GM23338 (cell line): ENCODE data around the gene COX7A1. TPM values are rescaled to one million over a fixed set of nuclear protein-coding genes. Genes with fewer than 3 reads are reported as not detected.

Experiments used
- ATAC-seq: fragments of 200-7000 bp; cut with Tn5 transposase; 3 replicates; pipeline ENCODE4 v1.9.1; 2020
- DNase-seq: peaks from one replicate; pipeline ENCODE4 v3.0.0-alpha.2; 2015; ENCODE audit warnings: low spot score
- H2AFZ ChIP-seq: fragments of 200-600 bp; sonication (generic); 2 replicates; pipeline ENCODE4 v1.8.0; 2016; ENCODE audit warnings: antibody characterized with exemption, mild to moderate bottlenecking, moderate library complexity
- H3F3A ChIP-seq: fragments of 200-600 bp; sonication (generic); replicated peaks from 2 replicates; pipeline ENCODE4 v1.8.0; 2017; ENCODE audit warnings: antibody characterized with exemption, mixed run types, low read depth
- H3K27ac ChIP-seq: fragments of 200-600 bp; sonication (generic); 2 replicates; pipeline ENCODE4 v1.6.1; 2016; ENCODE audit warnings: low read depth
- H3K27me3 ChIP-seq: fragments of 200-600 bp; sonication (generic); 2 replicates; pipeline ENCODE4 v1.8.0; 2016; ENCODE audit warnings: mild to moderate bottlenecking, mixed run types, moderate library complexity; ENCODE audit not compliant: insufficient read depth
- H3K36me3 ChIP-seq: fragments of 200-600 bp; sonication (generic); 2 replicates; pipeline ENCODE4 v1.8.0; 2016; ENCODE audit warnings: mild to moderate bottlenecking; ENCODE audit not compliant: insufficient read depth
- H3K4me1 ChIP-seq: fragments of 200-600 bp; sonication (generic); 2 replicates; pipeline ENCODE4 v1.8.0; 2016; ENCODE audit warnings: mild to moderate bottlenecking, moderate library complexity; ENCODE audit not compliant: insufficient read depth
- H3K4me2 ChIP-seq: fragments of 200-600 bp; sonication (generic); 2 replicates; pipeline ENCODE4 v1.7.1; 2017; ENCODE audit warnings: mixed run types
- H3K4me3 ChIP-seq: fragments of 200-600 bp; sonication (generic); 2 replicates; pipeline ENCODE4 v1.6.1; 2016; ENCODE audit warnings: mixed run types
- H3K79me2 ChIP-seq: fragments of 200-600 bp; sonication (generic); replicated peaks from 2 replicates; pipeline ENCODE4 v1.8.0; 2017; ENCODE audit warnings: mild to moderate bottlenecking; ENCODE audit not compliant: insufficient read depth
- H3K9me2 ChIP-seq: fragments of 200-600 bp; sonication (generic); 2 replicates; pipeline ENCODE4 v1.8.0; 2017; ENCODE audit not compliant: insufficient read depth
- H4K20me1 ChIP-seq: fragments of 200-600 bp; sonication (generic); replicated peaks from 2 replicates; pipeline ENCODE4 v1.8.0; 2017; ENCODE audit warnings: mild to moderate bottlenecking; ENCODE audit not compliant: insufficient read depth
- H3K27ac Mint-ChIP-seq: 2 replicates; pipeline ENCODE4 v1.8.0; 2020; ENCODE audit warnings: inconsistent platforms, mild to moderate bottlenecking, moderate library complexity, mixed read lengths
- H3K27me3 Mint-ChIP-seq: 3 replicates; pipeline ENCODE4 v1.8.0; 2022; ENCODE audit warnings: low read depth, mild to moderate bottlenecking, moderate library complexity, mixed read lengths, inconsistent platforms; ENCODE audit not compliant: insufficient read depth, poor library complexity
- H3K36me3 Mint-ChIP-seq: 3 replicates; pipeline ENCODE4 v1.8.0; 2021; ENCODE audit warnings: low read depth, mild to moderate bottlenecking, inconsistent platforms, moderate library complexity, mixed read lengths
- H3K4me1 Mint-ChIP-seq: 3 replicates; pipeline ENCODE4 v1.8.0; 2020; ENCODE audit warnings: mild to moderate bottlenecking, inconsistent platforms, mixed read lengths
- H3K4me3 Mint-ChIP-seq: 3 replicates; pipeline ENCODE4 v1.8.0; 2021; ENCODE audit warnings: moderate library complexity, mild to moderate bottlenecking, inconsistent platforms, mixed read lengths
- H3K9me3 Mint-ChIP-seq: 3 replicates; pipeline ENCODE4 v1.8.0; 2020; ENCODE audit warnings: moderate library complexity, mild to moderate bottlenecking, inconsistent platforms, mixed read lengths
- CREB1 ChIP-seq: fragments of 250-450 bp; sonication (Bioruptor Pico); IDR thresholded peaks from 2 replicates; pipeline ENCODE4 v1.5.0; 2020; ENCODE audit warnings: low read depth, mild to moderate bottlenecking, moderate library complexity
- ETS1 ChIP-seq: IDR thresholded peaks from 2 replicates; pipeline ENCODE4 v1.6.1; 2016; ENCODE audit warnings: antibody characterized with exemption
- EZH2phosphoT487 ChIP-seq: fragments of 200-600 bp; sonication (generic); IDR thresholded peaks from one replicate; pipeline ENCODE4 v1.8.1; 2018; ENCODE audit warnings: antibody characterized with exemption; ENCODE audit not compliant: unreplicated experiment
- NANOG ChIP-seq: IDR thresholded peaks from 2 replicates; pipeline ENCODE4 v1.6.1; 2016; ENCODE audit warnings: antibody characterized with exemption, borderline replicate concordance
- REST ChIP-seq: IDR thresholded peaks from one replicate; pipeline ENCODE4 v1.6.1; 2018; ENCODE audit warnings: antibody characterized with exemption; ENCODE audit not compliant: unreplicated experiment
- polyA plus RNA-seq: library from polyadenylated mRNA; unstranded; fragments of >200 nt; fragmentation: Nextera tagmentation; extraction: Ambion mirVana; gene quantifications from 2 replicates; pipeline ENCODE4 v1.2.1, GENCODE V29; 2016
- total RNA-seq: library from RNA; depleted of rRNA; stranded (reverse); fragments of >200 nt; shearing (Covaris generic); gene quantifications from 2 replicates; pipeline ENCODE4 v1.2.3, GENCODE V29; 2014

The COX7A1 gene
- total and polyA plus RNA-seq, 2 experiments from 2014 or later: 0.52 to 5.5 TPM

GRCh38 chr19:36112678-36113077 is 39.6 kb downstream of the COX7A1 start:
- Histone ChIP-seq H3K4me2 (no peak overlapping the region), H3F3A (peaks cover 26% of the 10 kb centered on the region), H3K27ac (no peak overlapping the region), H3K4me3 (no peak overlapping the region), H4K20me1 (peaks cover 10% of the 10 kb centered on the region; the same call in 1 of the 2 replicates), H2AFZ (no peak overlapping the region), H3K9me2 (no peaks in the 10 kb centered on the region), H3K36me3 (no peaks in the 10 kb centered on the region; the same call in 1 of the 2 replicates), H3K79me2 (peaks cover 22% of the 10 kb centered on the region), H3K4me1 (peaks cover 20% of the 10 kb centered on the region), H3K27me3 (no peaks in the 10 kb centered on the region)
- no peak for ATAC-seq
- Mint-ChIP-seq H3K36me3 (peaks cover 40% of the 10 kb centered on the region), H3K9me3 (no peaks in the 10 kb centered on the region; the same call in 2 of the 3 replicates), H3K4me3 (peak overlapping the region; percentile 99), H3K4me1 (peaks cover 36% of the 10 kb centered on the region), H3K27ac (no peak overlapping the region), H3K27me3 (peaks cover 22% of the 10 kb centered on the region)
- DNase-seq: no peak
- TF ChIP-seq CREB1 (CRISPR knock-in tag) (no peak), REST (no peak), EZH2phosphoT487 (no peak), NANOG (no peak), ETS1 (no peak)

- Mint-ChIP-seq H3K27ac (no peak overlapping the region), H3K4me1 (peaks cover 32% of the 10 kb centered on the region), H3K4me3 (no peak overlapping the region), H3K36me3 (peaks cover 34% of the 10 kb centered on the region), H3K9me3 (no peaks in the 10 kb centered on the region), H3K27me3 (peaks cover 23% of the 10 kb centered on the region)
- H3F3A ChIP-seq: peaks cover 21% of the 10 kb centered on the region
- H3K79me2 ChIP-seq: peaks cover 10% of the 10 kb centered on the region; the same call in 1 of the 2 replicates
- H3K4me1 ChIP-seq: peaks cover 18% of the 10 kb centered on the region
- H3K27me3 ChIP-seq: no peaks in the 10 kb centered on the region
- H3K4me3 ChIP-seq: peak overlapping the region; percentile 23; the same call in 1 of the 2 replicates
- TF ChIP-seq ETS1: no peak
- no peaks in the 10 kb centered on the region; the same call in 1 of the 2 replicates for H3K36me3 ChIP-seq
- peak overlapping the region; percentile 32; the same call in 1 of the 2 replicates for H3K27ac ChIP-seq
- H3K4me2 ChIP-seq: peak overlapping the region; percentile 65; the same call in 1 of the 2 replicates
- H2AFZ ChIP-seq: no peak overlapping the region
- H4K20me1 ChIP-seq: peaks cover 6% of the 10 kb centered on the region; the same call in 1 of the 2 replicates
- DNase-seq (no peak), ATAC-seq (no peak)
- H3K9me2 ChIP-seq: no peaks in the 10 kb centered on the region
These were observed 41.1 kb downstream of the COX7A1 start for GRCh38 chr19:36111200-36111539.
